NCI-H510A treated with DMSO at 0.1 percent for 48 hours (cell line): Measurements from ENCODE around the gene MOCS3.

Experiments
- DNase-seq: peaks from one replicate; lab custom pipeline; 2025; lab: John Stamatoyannopoulos, UW

MOCS3 gene

GRCh38 chr20:50982363-50982762 is 23.7 kb downstream of the MOCS3 start:
- DNase-seq: no peak

GRCh38 chr20:50983321-50983720 is 24.7 kb downstream of the MOCS3 start:
- no peak for DNase-seq

GRCh38 chr20:50987493-50988210 is 29.0 kb downstream of the MOCS3 start:
- peak; percentile 82 for DNase-seq

- DNase-seq: no peak
Observed at GRCh38 chr20:50991076-50991475, 32.5 kb downstream of the MOCS3 start.

- no peak for DNase-seq
Observed at GRCh38 chr20:50992336-50992732, 33.7 kb downstream of the MOCS3 start.

GRCh38 chr20:50992733-50993457 is 34.3 kb downstream of the MOCS3 start:
- DNase-seq: no peak

GRCh38 chr20:50993876-50994275 is 35.3 kb downstream of the MOCS3 start:
- no peak for DNase-seq

- no peak for DNase-seq
Observed at GRCh38 chr20:50995506-50995905, 36.9 kb downstream of the MOCS3 start.

GRCh38 chr20:50996901-50997865 is 38.6 kb downstream of the MOCS3 start:
- DNase-seq: no peak

GRCh38 chr20:50999355-50999754 is 40.7 kb downstream of the MOCS3 start:
- DNase-seq: no peak

- DNase-seq: no peak
Observed at GRCh38 chr20:51001430-51002265, 43.0 kb downstream of the MOCS3 start.

- no peak for DNase-seq
Observed at GRCh38 chr20:51002633-51003032, 44.0 kb downstream of the MOCS3 start.

- DNase-seq: no peak
Observed at GRCh38 chr20:51003753-51004152, 45.1 kb downstream of the MOCS3 start.

GRCh38 chr20:51004305-51004727 is 45.7 kb downstream of the MOCS3 start:
- no peak for DNase-seq

- no peak for DNase-seq
Observed at GRCh38 chr20:51004781-51005180, 46.2 kb downstream of the MOCS3 start.

- no peak for DNase-seq
Observed at GRCh38 chr20:51005214-51005613, 46.6 kb downstream of the MOCS3 start.

GRCh38 chr20:51008718-51009117 is 50.1 kb downstream of the MOCS3 start:
- DNase-seq: no peak

GRCh38 chr20:51009303-51010042 is 50.9 kb downstream of the MOCS3 start:
- no peak for DNase-seq

- no peak for DNase-seq
Observed at GRCh38 chr20:51010043-51010365, 51.4 kb downstream of the MOCS3 start.

- DNase-seq: no peak
Observed at GRCh38 chr20:51010932-51011331, 52.3 kb downstream of the MOCS3 start.

- no peak for DNase-seq
Observed at GRCh38 chr20:51011479-51011878, 52.9 kb downstream of the MOCS3 start.
